ENCODE data around the gene EIF3A. TPM values are rescaled to one million over a fixed set of nuclear protein-coding genes. Genes with fewer than 3 reads are reported as not detected.

EIF3A gene
- total RNA-seq, 1 donor: 64.1 TPM

DNA sequence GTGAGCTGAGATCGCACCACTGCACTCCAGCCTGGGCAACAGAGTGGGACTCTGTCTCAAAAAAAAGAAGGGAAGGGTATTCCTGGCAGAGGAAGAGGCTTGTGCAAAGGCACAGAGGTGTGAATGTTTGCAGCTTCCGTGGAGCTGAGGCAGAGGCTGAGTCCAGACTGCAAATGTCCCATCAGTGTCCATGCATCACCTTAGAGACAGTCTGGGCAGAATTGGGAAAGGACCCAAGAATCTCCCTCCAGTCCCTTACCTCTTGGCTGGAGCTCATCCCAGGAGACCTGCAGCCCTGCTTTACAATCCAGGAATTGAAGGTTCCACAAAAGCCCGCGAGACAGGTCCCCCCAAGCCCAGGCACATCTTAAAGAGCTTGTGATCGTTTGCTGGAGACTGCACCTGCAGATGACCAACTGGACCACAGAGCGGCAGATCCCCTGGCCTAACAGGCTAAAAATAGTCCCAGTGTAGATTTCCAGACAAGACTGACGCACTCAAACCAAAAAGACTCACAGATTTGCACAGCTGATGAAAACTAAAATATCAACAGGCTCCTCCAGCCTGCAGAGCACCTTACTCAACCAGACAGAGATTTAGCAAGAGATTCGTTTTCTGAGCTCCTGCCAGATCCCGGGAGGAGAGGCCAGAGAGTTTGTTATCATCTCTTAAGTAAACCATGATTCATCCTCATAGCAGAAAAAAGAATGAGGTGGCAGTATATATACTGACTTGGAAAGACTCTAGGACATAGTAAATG lies 74.0 kb downstream of the EIF3A start:
- DNase-seq (ENCODE audit: low read depth in 2 of 3, low spot score in 2 of 3): no peak

DNA sequence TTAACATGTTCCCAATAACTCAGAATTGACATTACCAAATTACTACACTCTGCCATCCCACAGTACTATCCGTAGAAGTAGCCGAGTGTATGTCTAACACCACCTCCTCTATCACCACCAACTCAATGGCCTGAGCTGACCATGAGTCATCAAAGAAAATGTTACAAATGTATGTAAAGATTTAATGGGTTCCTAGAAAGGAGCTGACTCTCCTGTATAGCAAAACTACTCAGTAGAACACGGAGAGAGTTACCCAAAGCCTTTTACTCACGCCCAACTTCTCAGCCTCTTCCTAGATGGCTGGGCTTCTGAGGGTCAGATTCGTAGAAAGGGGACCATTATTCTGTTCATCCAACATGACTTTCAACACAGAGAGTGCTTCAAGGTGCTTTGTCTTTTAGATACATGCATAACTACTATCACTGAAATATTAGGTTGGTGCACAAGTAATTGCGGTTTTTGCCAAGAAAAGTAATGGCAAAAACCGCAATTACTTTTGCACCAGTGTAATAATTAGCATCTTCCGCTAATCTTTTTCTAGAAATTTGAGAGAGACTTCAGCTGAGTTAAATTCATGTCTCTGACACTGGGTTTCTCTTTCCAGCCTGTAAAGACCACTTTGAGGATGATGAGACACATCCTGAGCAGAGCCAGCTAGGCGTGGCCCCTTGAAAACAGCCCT lies 75.1 kb downstream of the EIF3A start:
- DNase-seq (ENCODE audit: low read depth in 2 of 3, low spot score in 2 of 3): no peak

DNA sequence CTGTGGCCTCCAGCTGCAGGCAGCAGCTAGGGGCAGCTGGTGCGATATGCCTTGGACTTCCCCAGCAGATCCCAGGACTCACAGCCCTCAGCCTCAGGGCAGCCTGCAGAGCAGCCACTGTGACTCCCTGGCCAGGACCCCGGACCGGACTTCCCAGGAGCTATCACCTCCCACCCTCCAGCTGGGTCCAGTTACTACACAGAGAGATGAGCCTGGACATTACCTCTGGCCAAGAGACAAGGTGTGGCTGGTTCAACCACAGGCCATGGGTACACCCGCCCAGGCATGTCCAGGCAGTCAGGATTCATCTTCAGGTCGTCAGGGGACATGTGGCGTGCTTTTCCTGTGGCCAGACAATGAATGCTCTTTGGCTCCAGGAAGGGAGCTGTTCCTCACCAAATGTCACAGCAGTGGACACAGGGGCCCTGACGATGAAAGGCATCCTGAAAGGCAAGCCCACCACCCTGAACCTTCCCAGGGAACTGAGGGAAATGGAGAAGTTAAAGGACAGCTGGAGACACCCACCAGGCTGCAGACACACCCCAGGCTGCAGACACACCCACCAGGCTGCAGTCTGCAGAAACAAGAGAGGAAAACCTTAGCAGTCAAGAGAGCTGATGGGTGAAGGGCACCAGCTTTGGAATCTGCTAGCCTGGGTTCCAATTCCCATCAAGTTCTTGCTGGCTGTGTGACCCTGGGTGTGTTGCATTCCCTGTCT lies 76.9 kb downstream of the EIF3A start:
- DNase-seq (ENCODE audit: low read depth in 2 of 3, low spot score in 2 of 3): no peak

DNA sequence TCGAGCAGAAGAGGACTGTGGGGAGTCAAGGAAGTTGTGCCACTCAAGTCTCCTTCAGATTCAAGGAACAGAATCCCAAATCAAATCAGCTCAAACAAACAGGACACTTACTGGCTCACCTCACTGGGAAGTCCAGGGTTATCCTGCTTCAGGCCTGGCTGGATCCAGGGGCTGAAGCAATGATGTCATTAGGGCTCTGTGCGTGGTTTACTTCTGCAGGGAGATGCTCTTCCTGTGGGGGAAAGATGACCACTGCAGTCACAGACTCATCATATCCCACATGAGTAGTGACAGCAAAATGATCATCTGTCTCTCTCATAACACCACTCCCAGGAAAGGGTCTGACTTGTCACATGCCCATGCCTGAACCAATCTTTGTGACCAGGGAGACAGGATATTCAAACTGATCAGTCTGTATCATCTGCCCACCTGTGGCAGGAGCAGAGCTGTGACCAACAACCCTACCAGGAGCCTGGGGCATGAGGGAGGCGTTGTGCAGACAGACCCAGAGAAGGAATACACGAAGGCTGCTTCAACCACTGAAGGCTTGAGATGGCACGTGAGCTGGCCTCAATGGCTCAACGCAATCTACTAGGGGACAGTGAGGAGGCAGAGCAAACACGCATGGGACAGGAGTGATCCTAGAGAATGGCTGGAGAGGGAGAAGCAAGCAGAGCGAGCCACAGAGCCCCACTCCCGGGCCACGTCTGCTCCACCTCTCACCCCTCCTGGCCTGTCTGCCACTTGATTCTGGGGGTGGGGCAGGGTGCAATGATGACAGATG lies 78.7 kb downstream of the EIF3A start:
- no peak for DNase-seq (ENCODE audit: low read depth in 2 of 3, low spot score in 2 of 3)

DNA sequence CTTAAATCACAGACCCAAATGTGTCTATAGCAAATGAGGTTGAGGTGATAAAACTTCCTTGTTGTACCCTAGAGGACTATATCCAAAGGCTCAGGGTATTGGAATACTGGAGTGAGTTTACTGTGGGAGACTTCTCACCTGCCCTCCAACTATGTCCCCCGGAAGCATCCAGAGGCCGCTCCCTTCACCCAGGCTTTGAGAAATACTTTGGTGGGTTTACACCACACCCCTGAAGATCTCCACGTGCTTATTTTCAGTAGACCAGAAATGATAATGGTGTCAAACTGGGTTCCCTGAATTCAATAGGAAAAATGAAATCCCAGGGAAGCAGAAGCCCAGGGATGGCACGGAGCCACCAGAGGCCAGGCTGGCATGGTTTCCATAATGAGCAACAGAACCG lies 82.4 kb downstream of the EIF3A start:
- DNase-seq (ENCODE audit: low read depth in 2 of 3, low spot score in 2 of 3): no peak

DNA sequence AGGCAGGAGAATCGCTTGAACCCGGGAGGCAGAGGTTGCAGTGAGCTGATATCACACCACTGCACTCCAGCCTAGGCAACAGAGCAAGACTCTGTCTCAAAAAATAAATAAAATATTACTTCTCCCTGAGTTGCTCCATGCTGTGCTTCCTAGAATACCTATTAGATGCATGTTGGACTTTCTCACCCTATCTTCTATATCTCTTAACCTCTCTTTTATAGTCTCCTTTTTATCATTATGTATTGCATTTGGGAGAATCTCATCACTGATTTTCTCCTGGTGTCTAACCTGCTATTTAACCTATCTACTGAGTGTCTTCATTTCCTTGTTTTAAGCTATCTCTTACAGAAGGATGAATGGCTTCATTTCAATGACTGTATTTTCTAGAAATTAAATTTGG lies 83.2 kb downstream of the EIF3A start:
- no peak for DNase-seq (ENCODE audit: low read depth in 2 of 3, low spot score in 2 of 3)

DNA sequence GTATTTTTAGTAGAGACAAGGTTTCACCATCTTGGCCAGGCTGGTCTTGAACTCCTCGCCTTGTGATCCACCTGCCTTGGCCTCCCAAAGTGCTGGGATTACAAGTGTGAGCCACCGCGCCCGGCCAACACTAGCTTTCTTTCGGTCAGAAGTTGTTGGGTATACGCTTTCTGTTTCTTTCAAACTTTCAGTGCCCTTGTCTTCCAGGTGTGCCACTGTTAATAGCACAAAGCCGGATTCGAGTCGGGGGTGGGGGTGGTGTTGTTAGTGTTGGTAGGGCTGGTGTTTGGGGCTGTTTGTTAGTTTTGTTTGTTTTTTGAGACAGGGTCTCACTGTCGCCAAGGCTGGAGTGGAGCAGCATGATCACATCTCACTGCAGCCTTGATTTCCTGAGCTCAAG lies 84.9 kb downstream of the EIF3A start:
- DNase-seq (ENCODE audit: low read depth in 2 of 3, low spot score in 2 of 3): no peak

DNA sequence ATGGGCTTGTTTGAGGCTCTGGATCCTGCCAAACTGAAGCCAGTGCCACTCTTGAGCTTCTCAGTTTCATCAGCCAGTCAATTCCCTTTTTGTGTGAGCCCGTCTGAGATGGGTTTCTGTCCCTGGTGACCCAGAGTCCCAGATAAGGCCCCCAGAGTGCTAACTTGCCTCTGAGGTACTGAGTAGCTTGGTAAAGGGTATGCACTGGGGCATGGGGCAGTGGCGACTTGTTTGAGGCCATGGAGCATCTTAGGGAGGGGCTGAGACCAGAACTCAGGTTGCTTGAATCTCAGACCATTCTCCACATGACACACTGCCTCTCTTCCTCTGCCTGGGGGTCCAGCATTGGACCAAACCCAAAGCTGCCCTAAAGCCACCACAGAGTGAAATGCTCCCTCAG lies 86.3 kb downstream of the EIF3A start:
- no peak for DNase-seq (ENCODE audit: low read depth in 2 of 3, low spot score in 2 of 3)

DNA sequence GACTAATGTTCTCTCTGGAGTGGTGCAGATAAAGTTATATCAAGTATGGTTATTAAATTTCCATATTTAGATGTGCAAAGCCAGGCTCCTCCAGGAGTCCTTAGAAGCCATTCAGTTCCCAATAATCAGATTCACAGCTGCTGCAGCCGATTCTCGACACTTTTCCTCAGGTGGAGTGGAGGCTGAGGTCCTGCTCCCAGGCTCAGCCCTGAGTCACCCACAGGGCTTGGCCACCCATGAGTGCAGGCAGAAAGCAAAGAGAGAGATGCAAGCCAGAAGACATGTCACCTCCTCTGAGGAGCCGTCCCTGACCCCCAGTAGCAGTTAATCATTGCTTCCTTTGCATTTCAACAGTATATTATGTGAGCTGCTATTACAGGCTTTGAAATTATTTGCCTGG lies 87.4 kb downstream of the EIF3A start:
- no peak for DNase-seq (ENCODE audit: low read depth in 2 of 3, low spot score in 2 of 3)

DNA sequence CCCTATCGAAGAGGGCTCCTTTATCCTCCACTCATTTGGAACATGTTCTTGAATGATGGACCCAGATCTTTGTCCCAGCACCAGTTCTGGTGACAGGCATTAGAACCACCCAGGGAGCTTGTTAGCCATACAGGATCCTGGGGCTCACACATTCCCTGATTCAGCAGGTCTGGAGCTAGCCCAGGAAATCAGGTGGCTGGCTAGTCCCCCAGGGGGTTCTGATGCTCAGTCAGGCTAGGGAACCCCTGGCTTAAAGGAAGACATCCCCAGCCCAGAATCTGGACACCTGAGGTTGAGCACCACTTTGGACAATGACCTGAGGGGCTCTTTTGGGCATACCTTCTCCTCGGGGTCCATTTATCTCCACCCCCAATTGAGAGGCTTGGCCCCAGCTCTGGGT lies 88.1 kb downstream of the EIF3A start:
- DNase-seq (ENCODE audit: low read depth in 2 of 3, low spot score in 2 of 3): no peak

DNA sequence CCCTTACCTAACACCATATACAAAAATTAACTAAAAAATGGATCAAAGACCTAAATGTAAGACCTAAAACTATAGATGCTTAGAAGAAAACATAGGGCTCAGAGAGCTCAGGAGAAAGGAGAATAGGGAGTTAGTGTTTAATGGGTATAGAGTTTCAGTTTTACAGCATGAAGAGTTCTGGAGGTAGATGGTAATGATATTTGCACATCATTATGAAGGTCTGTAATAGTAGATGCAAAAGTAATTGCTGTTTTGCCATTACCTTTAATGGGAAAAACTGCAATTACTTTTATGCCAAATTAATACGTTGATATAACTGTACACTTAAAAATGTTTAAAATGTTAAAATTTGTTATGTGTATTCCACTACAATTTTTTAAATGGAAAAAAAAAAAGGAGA lies 90.3 kb downstream of the EIF3A start:
- DNase-seq (ENCODE audit: low read depth in 2 of 3, low spot score in 2 of 3): no peak

DNA sequence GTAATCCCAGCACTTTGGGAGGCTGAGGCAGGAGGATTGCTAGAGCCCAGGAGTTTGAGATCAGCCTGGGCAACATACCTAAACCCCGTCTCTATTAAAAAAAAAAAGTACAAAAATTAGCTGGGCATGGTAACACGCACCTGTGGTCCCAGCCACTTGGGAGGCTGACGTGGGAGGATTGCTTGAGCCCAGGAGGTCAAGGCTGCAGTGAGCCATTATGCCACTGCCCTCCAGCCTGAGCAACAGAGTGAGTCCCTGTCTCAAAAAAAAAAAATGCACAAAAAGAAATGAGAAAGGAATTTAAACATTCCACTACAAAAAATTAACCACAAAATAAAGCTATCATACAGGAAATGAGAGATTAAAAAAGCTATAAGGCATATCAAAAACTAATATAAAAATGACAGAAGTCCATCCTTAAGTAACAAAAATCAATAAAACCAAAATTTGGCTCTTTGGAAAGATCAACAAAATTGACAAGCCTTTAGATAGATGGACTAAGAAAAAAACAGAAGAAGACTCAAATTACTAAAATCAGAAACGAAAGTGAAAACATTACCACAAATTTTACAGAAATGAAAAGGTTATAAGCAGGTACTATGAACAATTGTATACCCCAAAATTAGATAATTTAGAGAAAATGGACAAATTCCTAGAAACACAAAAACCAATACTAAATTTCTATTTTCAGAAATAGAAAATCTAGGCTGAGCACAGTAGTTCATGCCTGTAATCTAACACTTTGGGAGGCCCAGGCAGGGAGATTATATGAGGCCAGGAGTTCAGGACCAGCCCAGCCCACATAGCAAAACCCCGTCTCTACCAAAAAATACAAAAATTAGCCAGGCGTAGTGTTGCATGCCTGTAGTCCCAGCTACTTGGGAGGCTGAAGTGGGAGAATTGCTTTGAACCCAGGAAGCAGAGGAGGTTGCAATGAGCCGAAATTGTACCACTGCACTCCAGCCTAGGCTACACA lies 93.5 kb downstream of the EIF3A start:
- DNase-seq (ENCODE audit: low read depth in 2 of 3, low spot score in 2 of 3): no peak

DNA sequence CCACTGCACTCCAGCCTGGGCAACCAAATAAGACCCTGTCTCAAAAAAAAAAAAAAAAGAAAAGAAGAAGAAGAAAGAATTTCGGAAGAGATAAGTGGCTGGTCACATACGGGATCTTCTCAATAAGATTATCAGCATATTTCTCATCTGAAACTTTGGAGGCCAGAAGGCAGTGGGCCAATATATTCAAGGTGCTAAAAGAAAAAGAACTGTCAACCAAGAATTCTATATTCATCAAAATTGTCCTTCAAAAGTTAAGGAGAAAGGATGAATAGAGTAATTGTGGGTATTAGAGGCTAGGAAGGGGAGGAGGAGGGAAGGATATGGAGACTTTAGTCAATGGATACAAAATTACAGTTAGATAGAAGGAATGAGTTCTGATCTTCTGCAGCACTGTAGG lies 95.0 kb downstream of the EIF3A start:
- DNase-seq (ENCODE audit: low read depth in 2 of 3, low spot score in 2 of 3): no peak

Small RNAs within 50 kb of the gene (small RNA-seq; reads per million reads assigned to genes)
- gene AL355598.1 (not detected), gene RF00413 (not detected), gene SNORA19 (not detected)

Other genes starting within 250 kb of the EIF3A start
- 0.27 TPM for gene NANOS1, start 51.1 kb downstream of the EIF3A start, total RNA-seq
- gene DENND10, start 23.3 kb upstream of the EIF3A start, total RNA-seq: 48.5 TPM
- 16.2 TPM for gene SFXN4, start 84.9 kb upstream of the EIF3A start, total RNA-seq
- 71.9 TPM for gene PRDX3, start 98.0 kb upstream of the EIF3A start, total RNA-seq
- gene GRK5, start 126.8 kb upstream of the EIF3A start, total RNA-seq: 2.2 TPM

Measured in hematopoietic multipotent progenitor cell (in vitro differentiated cells).